Measurements from ENCODE around the gene UCN2. TPM values are rescaled to one million over a fixed set of nuclear protein-coding genes. Genes with fewer than 3 reads are reported as not detected.

Gene UCN2
- total and polyA plus RNA-seq, 9 of the 15 experiments (the other 6 are each of a cell fraction or from before 2014, with no cell fraction given), result 0.08 to 0.11 TPM; not detected in 7

GRCh38 chr3:48609088-48610005, 45.8 kb upstream of the UCN2 start, which contains the start of gene UQCRC1 (continued):
- TF ChIP-seq ZNF121 (CRISPR knock-in tag; conservative IDR thresholded peaks at IDR 0.05) (no peak), SMARCB1 (IDR thresholded peaks at IDR 0.05; ENCODE audit: insufficient read length, low read depth) (no peak), DMBX1 (CRISPR knock-in tag; IDR thresholded peaks at IDR 0.05; ENCODE audit: borderline replicate concordance) (no peak), ESRRA (IDR thresholded peaks at IDR 0.05; ENCODE audit: borderline replicate concordance, low read depth) (peak; percentile 98), ZNF609 (CRISPR knock-in tag; IDR thresholded peaks at IDR 0.05; ENCODE audit: borderline replicate concordance) (0 out of 2 replicates have a peak, but pooled peaks have one; percentile 71), NFXL1 (CRISPR knock-in tag; IDR thresholded peaks at IDR 0.05) (no peak), STAT6 (CRISPR knock-in tag; IDR thresholded peaks at IDR 0.05) (no peak), ZNF717 (CRISPR knock-in tag; IDR thresholded peaks at IDR 0.05) (no peak), MIER1 (IDR thresholded peaks at IDR 0.05; ENCODE audit: low read depth) (no peak), HDAC3 (IDR thresholded peaks at IDR 0.05; ENCODE audit: borderline replicate concordance, partially characterized antibody) (no peak), KLF6 (CRISPR knock-in tag; IDR thresholded peaks at IDR 0.05; ENCODE audit: borderline replicate concordance) (no peak), ZNF41 (CRISPR knock-in tag; conservative IDR thresholded peaks at IDR 0.05) (no peak), RB1 (IDR thresholded peaks at IDR 0.05; ENCODE audit: low read depth) (peak; percentile 82), ZMIZ1 (IDR thresholded peaks at IDR 0.05; ENCODE audit: low read depth in 2 of 2, low read length in 2 of 2) (no peak), SRSF7 (optimal IDR thresholded peaks at IDR 0.05; ENCODE audit: low read depth, low read length) (no peak), PHTF2 (CRISPR knock-in tag; IDR thresholded peaks at IDR 0.05) (no peak)

All from K562 (cell line).